ENCODE data around the gene CBX3. TPM values are rescaled to one million over a fixed set of nuclear protein-coding genes. Genes with fewer than 3 reads are reported as not detected.
A peak's percentile ranks its signal among the peaks of the same experiment; 100 is the strongest.

Gene CBX3
- total RNA-seq, 1 donor from 2014 or later: 148 TPM

DNA sequence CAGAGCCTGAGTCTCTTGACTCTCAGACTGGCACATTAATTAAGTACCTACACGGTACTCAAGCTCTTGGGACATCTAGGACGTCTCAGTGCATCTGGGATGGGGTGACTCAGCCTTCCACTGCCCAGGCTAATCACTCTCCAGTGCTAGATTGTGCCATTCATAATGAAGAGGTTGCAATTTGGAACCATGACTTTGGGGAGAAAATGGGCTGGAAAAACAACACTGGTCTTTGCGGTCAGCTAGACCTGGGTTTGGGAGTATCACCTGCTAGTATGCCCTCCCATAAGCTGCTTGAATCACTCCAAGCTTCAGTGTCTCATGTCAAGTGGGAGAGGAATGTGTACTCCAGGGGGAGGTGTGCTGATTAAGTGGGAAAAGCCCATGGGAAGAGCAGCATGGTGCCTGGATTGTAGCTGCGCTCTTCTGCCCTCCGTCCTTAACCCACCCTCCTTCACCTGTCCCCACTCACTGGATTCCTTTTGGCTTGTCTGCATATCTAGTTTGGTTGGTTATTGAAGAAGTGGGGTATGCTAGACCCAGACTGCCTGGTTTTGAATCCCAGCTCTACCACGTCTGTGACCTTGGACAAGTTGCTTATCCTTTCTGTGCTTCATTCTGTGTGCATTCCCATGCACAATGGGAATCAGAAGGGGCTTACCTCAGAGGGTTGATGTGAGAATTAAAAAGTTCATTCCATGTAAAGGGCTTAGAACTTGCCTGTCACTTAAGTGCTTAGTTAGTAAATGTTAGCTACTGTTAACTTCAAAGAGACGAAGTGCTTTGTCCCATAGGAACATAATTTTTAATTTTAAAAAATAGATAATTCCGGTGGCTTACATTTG lies 45.8 kb upstream of the CBX3 start:
- H3K4me3 Mint-ChIP-seq (ENCODE audit: unreplicated experiment): peak overlapping the region; percentile 78
- Histone ChIP-seq H2AFZ (ENCODE audit: low read depth, low read length) (no peak overlapping the region), H4K20me1 (ENCODE audit: insufficient read depth, low read length) (peaks cover 5% of the 10 kb centered on the region), H3K4me1 (ENCODE audit: insufficient read depth, low read length) (peaks cover 52% of the 10 kb centered on the region), H3K9me3 (ENCODE audit: insufficient read depth, low read depth, low read length) (no peaks in the 10 kb centered on the region), H3K27ac (ENCODE audit: low read depth, low read length) (peak overlapping the region; percentile 90), H3K36me3 (ENCODE audit: insufficient read depth, low read length) (no peaks in the 10 kb centered on the region), H3K79me2 (ENCODE audit: insufficient read depth, low read length) (peaks cover 46% of the 10 kb centered on the region), H3K9ac (ENCODE audit: low read length) (peak overlapping the region; percentile 68), H3K4me2 (ENCODE audit: low read length) (peak overlapping the region; percentile 84), H3K27me3 (ENCODE audit: insufficient read depth, low read length) (peaks cover 3% of the 10 kb centered on the region), H3K4me3 (ENCODE audit: insufficient read depth, low read depth, low read length) (peak overlapping the region; percentile 52)
- H3K27ac Mint-ChIP-seq (ENCODE audit: unreplicated experiment): peak overlapping the region; percentile 100
- no peaks in the 10 kb centered on the region for H3K9me3 Mint-ChIP-seq (ENCODE audit: unreplicated experiment)
- no peak for TF ChIP-seq EZH2 (IDR thresholded peaks at IDR 0.05; ENCODE audit: insufficient read depth, low read length)
- TF ChIP-seq, protein P1, sequence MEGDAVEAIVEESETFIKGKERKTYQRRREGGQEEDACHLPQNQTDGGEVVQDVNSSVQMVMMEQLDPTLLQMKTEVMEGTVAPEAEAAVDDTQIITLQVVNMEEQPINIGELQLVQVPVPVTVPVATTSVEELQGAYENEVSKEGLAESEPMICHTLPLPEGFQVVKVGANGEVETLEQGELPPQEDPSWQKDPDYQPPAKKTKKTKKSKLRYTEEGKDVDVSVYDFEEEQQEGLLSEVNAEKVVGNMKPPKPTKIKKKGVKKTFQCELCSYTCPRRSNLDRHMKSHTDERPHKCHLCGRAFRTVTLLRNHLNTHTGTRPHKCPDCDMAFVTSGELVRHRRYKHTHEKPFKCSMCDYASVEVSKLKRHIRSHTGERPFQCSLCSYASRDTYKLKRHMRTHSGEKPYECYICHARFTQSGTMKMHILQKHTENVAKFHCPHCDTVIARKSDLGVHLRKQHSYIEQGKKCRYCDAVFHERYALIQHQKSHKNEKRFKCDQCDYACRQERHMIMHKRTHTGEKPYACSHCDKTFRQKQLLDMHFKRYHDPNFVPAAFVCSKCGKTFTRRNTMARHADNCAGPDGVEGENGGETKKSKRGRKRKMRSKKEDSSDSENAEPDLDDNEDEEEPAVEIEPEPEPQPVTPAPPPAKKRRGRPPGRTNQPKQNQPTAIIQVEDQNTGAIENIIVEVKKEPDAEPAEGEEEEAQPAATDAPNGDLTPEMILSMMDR (IDR thresholded peaks at IDR 0.05; ENCODE audit: insufficient read depth, low read depth, low read length): no peak
- FAIRE-seq (no peak), DNase-seq (ENCODE audit: low read depth) (peak; percentile 70)
- H3K4me1 Mint-ChIP-seq (ENCODE audit: low read depth, unreplicated experiment): peaks cover 66% of the 10 kb centered on the region
- no peaks in the 10 kb centered on the region for H3K27me3 Mint-ChIP-seq (ENCODE audit: low read depth, unreplicated experiment)
- peaks cover under 1% of the 10 kb centered on the region for H3K36me3 Mint-ChIP-seq (ENCODE audit: low read depth, unreplicated experiment)

DNA sequence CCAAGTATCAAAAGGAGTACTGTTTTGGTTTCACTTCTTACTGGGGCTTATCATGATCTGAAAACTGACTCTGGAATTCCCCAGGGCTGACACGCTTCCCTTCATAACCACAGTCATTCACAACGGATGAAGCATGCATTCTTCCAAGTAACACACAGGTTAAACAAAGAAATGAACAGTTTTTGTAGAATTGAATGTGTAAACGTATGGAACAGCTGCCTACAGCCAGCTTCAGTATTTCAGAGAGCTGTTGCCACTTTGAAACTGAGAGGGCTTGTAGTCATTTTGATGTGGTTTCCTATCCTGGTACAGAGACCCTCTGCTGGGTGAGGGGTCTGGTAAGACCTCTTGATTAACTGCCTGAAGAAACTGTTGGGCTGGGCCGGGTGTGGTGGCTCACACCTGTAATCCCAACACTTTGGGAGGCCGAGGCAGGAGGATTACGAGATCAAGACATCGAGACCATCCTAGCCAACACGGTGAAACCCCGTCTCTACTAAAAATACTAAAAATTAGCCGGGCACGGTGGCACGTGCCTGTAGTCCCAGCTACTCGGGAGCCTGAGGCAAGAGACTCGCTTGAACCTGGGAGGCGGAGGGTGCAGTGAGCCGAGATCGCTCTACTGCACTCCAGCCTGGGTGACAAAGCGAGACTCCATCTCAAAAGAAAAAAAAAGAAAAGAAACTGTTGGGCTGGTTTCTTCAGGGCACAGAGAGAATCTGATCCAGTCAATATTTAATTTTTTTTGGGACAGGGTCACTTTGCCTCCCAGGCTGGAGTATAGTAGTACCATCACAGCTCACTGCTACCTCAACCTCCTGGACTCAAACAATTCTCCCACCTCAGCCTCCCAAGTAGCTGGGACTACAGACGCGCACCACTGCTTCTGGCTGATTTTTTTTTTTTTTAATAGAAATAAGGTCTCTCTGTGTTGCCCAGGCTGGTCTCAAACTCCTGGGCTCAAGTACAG lies 44.8 kb upstream of the CBX3 start:
- peak overlapping the region; percentile 100 for H3K27ac Mint-ChIP-seq (ENCODE audit: unreplicated experiment)
- no peaks in the 10 kb centered on the region for H3K27me3 Mint-ChIP-seq (ENCODE audit: low read depth, unreplicated experiment)
- FAIRE-seq: no peak

More for the DNA sequence above, 44.8 kb upstream of the CBX3 start:
- Histone ChIP-seq H3K27ac (ENCODE audit: low read depth, low read length) (peak overlapping the region; percentile 90), H3K9ac (ENCODE audit: low read length) (peak overlapping the region; percentile 78), H4K20me1 (ENCODE audit: insufficient read depth, low read length) (peaks cover 5% of the 10 kb centered on the region), H3K4me2 (ENCODE audit: low read length) (peak overlapping the region; percentile 84), H3K4me3 (ENCODE audit: insufficient read depth, low read depth, low read length) (no peak overlapping the region), H3K79me2 (ENCODE audit: insufficient read depth, low read length) (peaks cover 46% of the 10 kb centered on the region), H3K27me3 (ENCODE audit: insufficient read depth, low read length) (no peaks in the 10 kb centered on the region), H2AFZ (ENCODE audit: low read depth, low read length) (no peak overlapping the region), H3K9me3 (ENCODE audit: insufficient read depth, low read depth, low read length) (no peaks in the 10 kb centered on the region), H3K4me1 (ENCODE audit: insufficient read depth, low read length) (peaks cover 52% of the 10 kb centered on the region), H3K36me3 (ENCODE audit: insufficient read depth, low read length) (no peaks in the 10 kb centered on the region)
- DNase-seq (ENCODE audit: low read depth): peak; percentile 96
- Mint-ChIP-seq H3K4me1 (ENCODE audit: low read depth, unreplicated experiment) (peaks cover 69% of the 10 kb centered on the region), H3K4me3 (ENCODE audit: unreplicated experiment) (peak overlapping the region; percentile 45), H3K9me3 (ENCODE audit: unreplicated experiment) (no peaks in the 10 kb centered on the region), H3K36me3 (ENCODE audit: low read depth, unreplicated experiment) (peaks cover 3% of the 10 kb centered on the region)
- no peak for TF ChIP-seq EZH2 (IDR thresholded peaks at IDR 0.05; ENCODE audit: insufficient read depth, low read length)
- TF ChIP-seq, protein P1 (IDR thresholded peaks at IDR 0.05; ENCODE audit: insufficient read depth, low read depth, low read length): no peak
